ENCODE data around the gene SEPHS1.

GRCh38 chr10:13352519-13352918 lies 4.4 kb upstream of the SEPHS1 start:
- TF ChIP-seq CTCF (IDR thresholded peaks at IDR 0.05; ENCODE audit: control extremely low read depth in 1 of 3, insufficient read depth in 1 of 3, low read depth in 1 of 3, low read length in 3 of 3) (peak; percentile 71 to 88 (median 77)), EZH2 (IDR thresholded peaks at IDR 0.05; ENCODE audit: low read depth, low read length, severe bottlenecking) (no peak), MAX (IDR thresholded peaks at IDR 0.05) (0 out of 2 replicates have a peak, but pooled peaks have one; percentile 31), SRF (IDR thresholded peaks at IDR 0.05; ENCODE audit: low read depth, low read length) (no peak), RXRA (IDR thresholded peaks at IDR 0.05; ENCODE audit: insufficient read depth, low read depth, low read length) (no peak), POLR2A (IDR thresholded peaks at IDR 0.05; ENCODE audit: control extremely low read depth in 1 of 2, low read depth in 2 of 2, low read length in 2 of 2) (no peak), EGR1 (IDR thresholded peaks at IDR 0.05; ENCODE audit: borderline replicate concordance, low read depth, low read length) (no peak), CREB1 (IDR thresholded peaks at IDR 0.05) (no peak)

Measured in H1 (cell line).